Measurements from ENCODE around the gene MRPS26. TPM values are rescaled to one million over a fixed set of nuclear protein-coding genes. Genes with fewer than 3 reads are reported as not detected.

The MRPS26 gene
- total RNA-seq, 1 donor from 2014 or later = 27.3 TPM

DNA sequence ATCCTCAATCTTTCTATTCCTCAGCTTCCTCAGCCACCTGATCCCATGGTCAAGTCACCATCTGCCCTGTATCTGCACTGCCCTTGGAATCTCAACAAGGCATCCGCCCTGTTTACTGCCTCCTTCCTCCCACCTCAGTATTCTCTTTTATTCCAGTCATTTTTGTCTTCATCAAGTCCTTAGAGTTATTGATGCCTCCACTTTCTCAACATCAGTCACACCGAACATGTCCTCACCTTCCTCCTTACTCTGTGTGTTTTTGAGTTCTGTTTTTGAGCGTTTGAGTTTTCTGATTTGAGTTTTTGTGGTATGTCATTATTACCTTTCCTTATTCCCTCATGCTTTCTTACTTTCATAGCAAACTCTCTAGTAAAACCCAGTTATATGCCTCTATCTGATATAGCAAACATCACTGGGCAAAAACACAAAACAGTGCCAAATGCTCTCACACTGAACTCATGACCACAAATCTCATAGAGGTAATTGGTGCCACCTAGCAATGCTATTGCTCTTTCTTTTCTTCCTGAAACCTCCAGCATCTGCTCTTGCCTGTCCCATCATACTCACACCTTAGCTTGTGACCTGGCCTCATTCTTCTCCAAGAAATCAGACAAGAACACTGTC, 14.2 kb upstream of the MRPS26 start:
- Mint-ChIP-seq H3K9me3 (ENCODE audit: unreplicated experiment) (no peaks in the 10 kb centered on the region), H3K27me3 (ENCODE audit: low read depth, unreplicated experiment) (no peaks in the 10 kb centered on the region), H3K4me1 (ENCODE audit: low read depth, unreplicated experiment) (no peaks in the 10 kb centered on the region), H3K4me3 (ENCODE audit: unreplicated experiment) (no peak overlapping the region), H3K36me3 (ENCODE audit: low read depth, unreplicated experiment) (peaks cover 32% of the 10 kb centered on the region), H3K27ac (ENCODE audit: unreplicated experiment) (no peak overlapping the region)
- Histone ChIP-seq H3K27me3 (ENCODE audit: insufficient read depth, low read length) (no peaks in the 10 kb centered on the region), H3K9me3 (ENCODE audit: insufficient read depth, low read depth, low read length) (no peaks in the 10 kb centered on the region), H3K79me2 (ENCODE audit: insufficient read depth, low read length) (no peaks in the 10 kb centered on the region), H3K36me3 (ENCODE audit: insufficient read depth, low read length) (peaks cover 32% of the 10 kb centered on the region), H3K4me3 (ENCODE audit: insufficient read depth, low read depth, low read length) (no peak overlapping the region), H3K9ac (ENCODE audit: low read length) (no peak overlapping the region), H3K27ac (ENCODE audit: low read depth, low read length) (no peak overlapping the region), H2AFZ (ENCODE audit: low read depth, low read length) (no peak overlapping the region), H4K20me1 (ENCODE audit: insufficient read depth, low read length) (no peaks in the 10 kb centered on the region), H3K4me2 (ENCODE audit: low read length) (no peak overlapping the region), H3K4me1 (ENCODE audit: insufficient read depth, low read length) (no peaks in the 10 kb centered on the region)
- FAIRE-seq = no peak
- DNase-seq (ENCODE audit: low read depth) = no peak
- TF ChIP-seq CTCF (IDR thresholded peaks at IDR 0.05; ENCODE audit: insufficient read depth, low read depth, low read length) (no peak), EZH2 (IDR thresholded peaks at IDR 0.05; ENCODE audit: insufficient read depth, low read length) (no peak)

- H3K36me3 ChIP-seq (ENCODE audit: insufficient read depth, low read length) = peaks cover 28% of the 10 kb centered on the region
- TF ChIP-seq CTCF (IDR thresholded peaks at IDR 0.05; ENCODE audit: insufficient read depth, low read depth, low read length) = no peak
- no peak for TF ChIP-seq EZH2 (IDR thresholded peaks at IDR 0.05; ENCODE audit: insufficient read depth, low read length)
- no peak overlapping the region for H3K4me2 ChIP-seq (ENCODE audit: low read length)
- DNase-seq (ENCODE audit: low read depth) (no peak), FAIRE-seq (no peak)
- Mint-ChIP-seq H3K9me3 (ENCODE audit: unreplicated experiment) (no peaks in the 10 kb centered on the region), H3K4me1 (ENCODE audit: low read depth, unreplicated experiment) (no peaks in the 10 kb centered on the region), H3K4me3 (ENCODE audit: unreplicated experiment) (no peak overlapping the region), H3K36me3 (ENCODE audit: low read depth, unreplicated experiment) (peaks cover 26% of the 10 kb centered on the region), H3K27me3 (ENCODE audit: low read depth, unreplicated experiment) (no peaks in the 10 kb centered on the region), H3K27ac (ENCODE audit: unreplicated experiment) (no peak overlapping the region)
- H3K79me2 ChIP-seq (ENCODE audit: insufficient read depth, low read length) = no peaks in the 10 kb centered on the region
- no peak overlapping the region for H3K9ac ChIP-seq (ENCODE audit: low read length)
- no peak overlapping the region for H2AFZ ChIP-seq (ENCODE audit: low read depth, low read length)
- H3K27me3 ChIP-seq (ENCODE audit: insufficient read depth, low read length) = no peaks in the 10 kb centered on the region
- H3K4me3 ChIP-seq (ENCODE audit: insufficient read depth, low read depth, low read length) = no peak overlapping the region
- H3K27ac ChIP-seq (ENCODE audit: low read depth, low read length) = no peak overlapping the region
- H4K20me1 ChIP-seq (ENCODE audit: insufficient read depth, low read length) = no peaks in the 10 kb centered on the region
- no peaks in the 10 kb centered on the region for H3K4me1 ChIP-seq (ENCODE audit: insufficient read depth, low read length)
- no peaks in the 10 kb centered on the region for H3K9me3 ChIP-seq (ENCODE audit: insufficient read depth, low read depth, low read length)
Measured at GRCh38 chr20:3032624-3033023, 13.2 kb upstream of the MRPS26 start.

DNA sequence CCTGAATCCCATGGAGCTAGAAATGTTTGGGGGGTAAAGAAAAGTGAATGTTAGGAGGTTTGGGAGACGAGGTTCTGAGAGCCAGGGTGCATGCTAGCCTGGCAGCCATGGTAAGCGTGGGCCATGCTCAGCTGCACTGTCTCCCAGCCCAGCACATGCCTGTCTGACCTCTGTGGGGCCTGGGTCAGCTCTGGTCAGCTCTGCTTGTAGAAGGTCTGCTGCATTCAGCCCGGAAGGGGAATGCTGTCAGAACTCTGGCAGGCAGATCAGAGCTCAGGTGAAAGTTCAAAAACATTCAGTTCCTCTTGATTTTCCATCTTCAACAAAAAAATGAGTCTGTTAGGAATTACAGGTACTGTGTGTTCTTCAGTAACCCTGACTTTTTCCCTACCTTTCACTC, 8.2 kb upstream of the MRPS26 start:
- H3K9me3 ChIP-seq (ENCODE audit: insufficient read depth, low read depth, low read length) = no peaks in the 10 kb centered on the region
- Mint-ChIP-seq H3K9me3 (ENCODE audit: unreplicated experiment) (no peaks in the 10 kb centered on the region), H3K4me3 (ENCODE audit: unreplicated experiment) (no peak overlapping the region), H3K27ac (ENCODE audit: unreplicated experiment) (no peak overlapping the region), H3K27me3 (ENCODE audit: low read depth, unreplicated experiment) (no peaks in the 10 kb centered on the region), H3K4me1 (ENCODE audit: low read depth, unreplicated experiment) (no peaks in the 10 kb centered on the region), H3K36me3 (ENCODE audit: low read depth, unreplicated experiment) (peaks cover 33% of the 10 kb centered on the region)
- H4K20me1 ChIP-seq (ENCODE audit: insufficient read depth, low read length) = no peaks in the 10 kb centered on the region
- H3K4me2 ChIP-seq (ENCODE audit: low read length) = no peak overlapping the region
- FAIRE-seq (no peak), DNase-seq (ENCODE audit: low read depth) (no peak)
- H3K4me3 ChIP-seq (ENCODE audit: insufficient read depth, low read depth, low read length) = no peak overlapping the region
- no peak overlapping the region for H2AFZ ChIP-seq (ENCODE audit: low read depth, low read length)
- H3K79me2 ChIP-seq (ENCODE audit: insufficient read depth, low read length) = no peaks in the 10 kb centered on the region
- H3K27me3 ChIP-seq (ENCODE audit: insufficient read depth, low read length) = no peaks in the 10 kb centered on the region
- peaks cover 6% of the 10 kb centered on the region for H3K4me1 ChIP-seq (ENCODE audit: insufficient read depth, low read length)
- H3K36me3 ChIP-seq (ENCODE audit: insufficient read depth, low read length) = peaks cover 17% of the 10 kb centered on the region
- TF ChIP-seq CTCF (IDR thresholded peaks at IDR 0.05; ENCODE audit: insufficient read depth, low read depth, low read length) (no peak), EZH2 (IDR thresholded peaks at IDR 0.05; ENCODE audit: insufficient read depth, low read length) (no peak)
- H3K27ac ChIP-seq (ENCODE audit: low read depth, low read length) = no peak overlapping the region
- H3K9ac ChIP-seq (ENCODE audit: low read length) = no peak overlapping the region
